ENCODE results near the gene PAPSS2.

- peak; percentile 42 for TF ChIP-seq CTCF (IDR thresholded peaks at IDR 0.05; ENCODE audit: insufficient read depth, low read length, poor library complexity, severe bottlenecking)
- TF ChIP-seq EZH2phosphoT487 (conservative IDR thresholded peaks at IDR 0.05; ENCODE audit: low read length): no peak
These were observed 112.3 kb downstream of the PAPSS2 start for GRCh38 chr10:87771871-87772500.

Data from SU-DHL-6 (cell line).